ENCODE measurements around the gene ASB18. TPM values are rescaled to one million over a fixed set of nuclear protein-coding genes. Genes with fewer than 3 reads are reported as not detected.
"Not testable (repeated sequence)": the region's sequence is repeated elsewhere in the genome, so short reads cannot be mapped to it uniquely, and the experiment has no call there.

ASB18 gene
- total RNA-seq, 3 donors from 2014 or later = not detected

- no peaks in the 10 kb centered on the region for H3K9me3 Mint-ChIP-seq
- DNase-seq = no peak
- ATAC-seq = no peak
- H3K4me1 Mint-ChIP-seq (ENCODE audit: low read depth) = no peaks in the 10 kb centered on the region
- H3K27me3 Mint-ChIP-seq (ENCODE audit: low read depth) = peaks cover 34% of the 10 kb centered on the region
- no peaks in the 10 kb centered on the region for H3K36me3 Mint-ChIP-seq (ENCODE audit: insufficient read depth)
- no peak overlapping the region for H3K4me3 Mint-ChIP-seq
Observed at GRCh38 chr2:236291911-236292310, 27.7 kb upstream of the ASB18 start.

- Mint-ChIP-seq H3K36me3 (ENCODE audit: insufficient read depth) (no peaks in the 10 kb centered on the region), H3K4me3 (no peak overlapping the region), H3K4me1 (ENCODE audit: low read depth) (no peaks in the 10 kb centered on the region), H3K9me3 (no peaks in the 10 kb centered on the region), H3K27me3 (ENCODE audit: low read depth) (peaks cover 34% of the 10 kb centered on the region)
- no peak for DNase-seq
- no peak for ATAC-seq
Observed at GRCh38 chr2:236291476-236291875, 27.3 kb upstream of the ASB18 start.

GRCh38 chr2:236290742-236291425, 26.7 kb upstream of the ASB18 start:
- no peaks in the 10 kb centered on the region for H3K9me3 Mint-ChIP-seq
- peaks cover 31% of the 10 kb centered on the region for H3K27me3 Mint-ChIP-seq (ENCODE audit: low read depth)
- H3K4me3 Mint-ChIP-seq = no peak overlapping the region
- H3K4me1 Mint-ChIP-seq (ENCODE audit: low read depth) = no peaks in the 10 kb centered on the region
- DNase-seq (no peak), ATAC-seq (no peak)
- H3K36me3 Mint-ChIP-seq (ENCODE audit: insufficient read depth) = no peaks in the 10 kb centered on the region

- Mint-ChIP-seq H3K27me3 (ENCODE audit: low read depth) (peaks cover 25% of the 10 kb centered on the region), H3K36me3 (ENCODE audit: insufficient read depth) (no peaks in the 10 kb centered on the region), H3K9me3 (no peaks in the 10 kb centered on the region), H3K4me3 (no peak overlapping the region), H3K4me1 (ENCODE audit: low read depth) (no peaks in the 10 kb centered on the region)
- ATAC-seq = no peak
- DNase-seq = no peak
Observed at GRCh38 chr2:236289766-236290462, 25.7 kb upstream of the ASB18 start.

GRCh38 chr2:236288373-236288772, 24.2 kb upstream of the ASB18 start:
- H3K27me3 Mint-ChIP-seq (ENCODE audit: low read depth) = peaks cover 25% of the 10 kb centered on the region
- not testable (repeated sequence) for DNase-seq; H3K36me3 Mint-ChIP-seq (ENCODE audit: insufficient read depth); H3K9me3 Mint-ChIP-seq; H3K4me1 Mint-ChIP-seq (ENCODE audit: low read depth); ATAC-seq; H3K4me3 Mint-ChIP-seq

- no peak for DNase-seq
- Mint-ChIP-seq H3K27me3 (ENCODE audit: low read depth) (peaks cover 25% of the 10 kb centered on the region), H3K9me3 (no peaks in the 10 kb centered on the region), H3K36me3 (ENCODE audit: insufficient read depth) (no peaks in the 10 kb centered on the region), H3K4me3 (no peak overlapping the region), H3K4me1 (ENCODE audit: low read depth) (no peaks in the 10 kb centered on the region)
- no peak for ATAC-seq
Observed at GRCh38 chr2:236287656-236288055, 23.4 kb upstream of the ASB18 start.

- DNase-seq (no peak), ATAC-seq (no peak)
- Mint-ChIP-seq H3K4me1 (ENCODE audit: low read depth) (no peaks in the 10 kb centered on the region), H3K36me3 (ENCODE audit: insufficient read depth) (no peaks in the 10 kb centered on the region), H3K4me3 (no peak overlapping the region), H3K27me3 (ENCODE audit: low read depth) (peaks cover 27% of the 10 kb centered on the region), H3K9me3 (no peaks in the 10 kb centered on the region)
Observed at GRCh38 chr2:236286873-236287545, 22.8 kb upstream of the ASB18 start.

- DNase-seq = no peak
- Mint-ChIP-seq H3K4me1 (ENCODE audit: low read depth) (no peaks in the 10 kb centered on the region), H3K36me3 (ENCODE audit: insufficient read depth) (no peaks in the 10 kb centered on the region), H3K27me3 (ENCODE audit: low read depth) (peaks cover 31% of the 10 kb centered on the region), H3K4me3 (no peak overlapping the region), H3K9me3 (peaks cover 8% of the 10 kb centered on the region)
- ATAC-seq = no peak
Observed at GRCh38 chr2:236284208-236284607, 20.0 kb upstream of the ASB18 start.

- ATAC-seq = no peak
- H3K4me3 Mint-ChIP-seq = no peak overlapping the region
- peaks cover 32% of the 10 kb centered on the region for H3K27me3 Mint-ChIP-seq (ENCODE audit: low read depth)
- no peak for DNase-seq
- peaks cover 8% of the 10 kb centered on the region for H3K9me3 Mint-ChIP-seq
- no peaks in the 10 kb centered on the region for H3K36me3 Mint-ChIP-seq (ENCODE audit: insufficient read depth)
- no peaks in the 10 kb centered on the region for H3K4me1 Mint-ChIP-seq (ENCODE audit: low read depth)
Observed at GRCh38 chr2:236282406-236282805, 18.2 kb upstream of the ASB18 start.

- no peak for ATAC-seq
- H3K36me3 Mint-ChIP-seq (ENCODE audit: insufficient read depth) = no peaks in the 10 kb centered on the region
- no peak overlapping the region for H3K4me3 Mint-ChIP-seq
- H3K27me3 Mint-ChIP-seq (ENCODE audit: low read depth) = peaks cover 36% of the 10 kb centered on the region
- peaks cover 8% of the 10 kb centered on the region for H3K9me3 Mint-ChIP-seq
- DNase-seq = no peak
- no peaks in the 10 kb centered on the region for H3K4me1 Mint-ChIP-seq (ENCODE audit: low read depth)
Observed at GRCh38 chr2:236281423-236281822, 17.2 kb upstream of the ASB18 start.

- DNase-seq (no peak), ATAC-seq (no peak)
- no peaks in the 10 kb centered on the region for H3K4me1 Mint-ChIP-seq (ENCODE audit: low read depth)
- no peaks in the 10 kb centered on the region for H3K36me3 Mint-ChIP-seq (ENCODE audit: insufficient read depth)
- peaks cover 38% of the 10 kb centered on the region for H3K27me3 Mint-ChIP-seq (ENCODE audit: low read depth)
- H3K9me3 Mint-ChIP-seq = peaks cover 9% of the 10 kb centered on the region
- no peak overlapping the region for H3K4me3 Mint-ChIP-seq
Observed at GRCh38 chr2:236273126-236273525, 8.9 kb upstream of the ASB18 start.

GRCh38 chr2:236271851-236272250, 7.6 kb upstream of the ASB18 start:
- DNase-seq (no peak), ATAC-seq (no peak)
- no peaks in the 10 kb centered on the region for H3K36me3 Mint-ChIP-seq (ENCODE audit: insufficient read depth)
- peaks cover 28% of the 10 kb centered on the region for H3K27me3 Mint-ChIP-seq (ENCODE audit: low read depth)
- H3K9me3 Mint-ChIP-seq = peaks cover 9% of the 10 kb centered on the region
- H3K4me3 Mint-ChIP-seq = no peak overlapping the region
- no peaks in the 10 kb centered on the region for H3K4me1 Mint-ChIP-seq (ENCODE audit: low read depth)

- not testable (repeated sequence) for H3K4me3 Mint-ChIP-seq; H3K4me1 Mint-ChIP-seq (ENCODE audit: low read depth); DNase-seq; H3K9me3 Mint-ChIP-seq; H3K36me3 Mint-ChIP-seq (ENCODE audit: insufficient read depth); ATAC-seq
- peaks cover 22% of the 10 kb centered on the region for H3K27me3 Mint-ChIP-seq (ENCODE audit: low read depth)
Observed at GRCh38 chr2:236269876-236270275, 5.7 kb upstream of the ASB18 start.

GRCh38 chr2:236265675-236266074, 1.5 kb upstream of the ASB18 start:
- no peak overlapping the region for H3K4me3 Mint-ChIP-seq
- H3K27me3 Mint-ChIP-seq (ENCODE audit: low read depth) = peaks cover 11% of the 10 kb centered on the region
- DNase-seq (no peak), ATAC-seq (no peak)
- H3K4me1 Mint-ChIP-seq (ENCODE audit: low read depth) = no peaks in the 10 kb centered on the region
- H3K9me3 Mint-ChIP-seq = peaks cover 17% of the 10 kb centered on the region
- no peaks in the 10 kb centered on the region for H3K36me3 Mint-ChIP-seq (ENCODE audit: insufficient read depth)

GRCh38 chr2:236262238-236262637, 2.0 kb downstream of the ASB18 start:
- DNase-seq (no peak), ATAC-seq (no peak)
- no peaks in the 10 kb centered on the region for H3K4me1 Mint-ChIP-seq (ENCODE audit: low read depth)

More at GRCh38 chr2:236262238-236262637, 2.0 kb downstream of the ASB18 start:
- Mint-ChIP-seq H3K27me3 (ENCODE audit: low read depth) (peaks cover 24% of the 10 kb centered on the region), H3K9me3 (peaks cover 10% of the 10 kb centered on the region), H3K36me3 (ENCODE audit: insufficient read depth) (no peaks in the 10 kb centered on the region), H3K4me3 (no peak overlapping the region)
